ENCODE data around the gene PARD3B. TPM values are rescaled to one million over a fixed set of nuclear protein-coding genes. Genes with fewer than 3 reads are reported as not detected.

PARD3B gene
- total and polyA plus RNA-seq, 2 donors from 2014 or later = 5.3 to 29.6 TPM

DNA sequence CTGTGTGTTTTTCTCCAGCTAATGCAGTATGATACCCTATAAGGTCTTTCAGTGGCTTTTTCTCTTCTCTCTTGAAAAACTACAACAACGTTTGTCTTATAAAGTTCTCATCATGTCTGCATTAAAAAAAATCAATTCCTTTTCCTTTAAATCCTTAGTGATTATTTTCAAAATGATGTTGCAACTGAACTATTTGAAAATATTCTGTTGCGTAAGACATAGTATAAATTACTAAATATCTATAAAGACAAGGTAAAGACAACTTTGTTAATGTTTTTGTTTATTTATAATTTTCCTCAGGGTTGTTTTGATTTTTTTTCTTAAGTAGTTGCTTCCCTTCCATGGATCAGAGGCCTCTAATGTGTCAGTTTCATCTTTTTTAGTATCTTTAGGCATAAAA lies 21.2 kb downstream of the PARD3B start:
- no peaks in the 10 kb centered on the region for H3K27me3 ChIP-seq (ENCODE audit: control insufficient read depth, insufficient read depth, low read length)
- no peaks in the 10 kb centered on the region for H3K9me3 ChIP-seq (ENCODE audit: control insufficient read depth in 2 of 3, insufficient read depth in 1 of 3, low read length in 3 of 3)
- H3K27ac ChIP-seq (ENCODE audit: low read depth in 2 of 2, low read length in 2 of 2) = no peak overlapping the region
- no peaks in the 10 kb centered on the region for H3K36me3 ChIP-seq (ENCODE audit: control insufficient read depth in 2 of 3, insufficient read depth in 3 of 3, low read length in 3 of 3)
- H3K9ac ChIP-seq (ENCODE audit: low read length in 3 of 3) = no peak overlapping the region
- DNase-seq (no peak), FAIRE-seq (peak; percentile 30)
- no peak overlapping the region for H3K4me3 ChIP-seq (ENCODE audit: low read length in 3 of 3)
- H3K4me1 ChIP-seq (ENCODE audit: control insufficient read depth in 2 of 3, insufficient read depth in 2 of 3, low read depth in 1 of 3, low read length in 3 of 3) = no peaks in the 10 kb centered on the region
- intact Hi-C loops (cut with DNase I) = no loop called here
- TF ChIP-seq, protein P1, sequence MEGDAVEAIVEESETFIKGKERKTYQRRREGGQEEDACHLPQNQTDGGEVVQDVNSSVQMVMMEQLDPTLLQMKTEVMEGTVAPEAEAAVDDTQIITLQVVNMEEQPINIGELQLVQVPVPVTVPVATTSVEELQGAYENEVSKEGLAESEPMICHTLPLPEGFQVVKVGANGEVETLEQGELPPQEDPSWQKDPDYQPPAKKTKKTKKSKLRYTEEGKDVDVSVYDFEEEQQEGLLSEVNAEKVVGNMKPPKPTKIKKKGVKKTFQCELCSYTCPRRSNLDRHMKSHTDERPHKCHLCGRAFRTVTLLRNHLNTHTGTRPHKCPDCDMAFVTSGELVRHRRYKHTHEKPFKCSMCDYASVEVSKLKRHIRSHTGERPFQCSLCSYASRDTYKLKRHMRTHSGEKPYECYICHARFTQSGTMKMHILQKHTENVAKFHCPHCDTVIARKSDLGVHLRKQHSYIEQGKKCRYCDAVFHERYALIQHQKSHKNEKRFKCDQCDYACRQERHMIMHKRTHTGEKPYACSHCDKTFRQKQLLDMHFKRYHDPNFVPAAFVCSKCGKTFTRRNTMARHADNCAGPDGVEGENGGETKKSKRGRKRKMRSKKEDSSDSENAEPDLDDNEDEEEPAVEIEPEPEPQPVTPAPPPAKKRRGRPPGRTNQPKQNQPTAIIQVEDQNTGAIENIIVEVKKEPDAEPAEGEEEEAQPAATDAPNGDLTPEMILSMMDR (IDR thresholded peaks at IDR 0.05; ENCODE audit: borderline replicate concordance, extremely low read depth, insufficient read depth) = no peak

DNA sequence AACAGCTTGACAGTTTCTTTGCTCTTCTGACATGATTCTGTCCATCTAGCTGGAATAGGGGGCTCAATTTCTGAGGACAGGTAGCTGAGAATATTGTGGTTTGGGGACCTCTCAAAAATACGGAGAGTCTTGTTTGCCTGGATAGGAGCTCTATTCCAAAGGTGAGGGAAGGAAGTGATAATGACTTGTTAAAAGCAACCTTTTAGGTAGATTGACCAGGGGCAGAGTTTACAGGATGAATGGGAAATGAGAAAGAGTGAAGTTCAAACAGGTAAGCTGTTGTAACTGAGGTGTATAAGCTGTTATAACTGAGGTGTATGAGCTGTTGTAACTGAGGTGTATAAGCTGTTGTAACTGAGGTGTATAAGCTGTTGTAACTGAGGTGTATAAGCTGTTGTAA lies 25.1 kb downstream of the PARD3B start:
- TF ChIP-seq, protein P1 (IDR thresholded peaks at IDR 0.05; ENCODE audit: borderline replicate concordance, extremely low read depth, insufficient read depth) = no peak
- intact Hi-C loops (cut with DNase I) = no loop called here
- Histone ChIP-seq H3K4me1 (ENCODE audit: control insufficient read depth in 2 of 3, insufficient read depth in 2 of 3, low read depth in 1 of 3, low read length in 3 of 3) (no peaks in the 10 kb centered on the region), H3K9ac (ENCODE audit: low read length in 3 of 3) (no peak overlapping the region), H3K27me3 (ENCODE audit: control insufficient read depth, insufficient read depth, low read length) (no peaks in the 10 kb centered on the region), H3K4me3 (ENCODE audit: low read length in 3 of 3) (no peak overlapping the region), H3K36me3 (ENCODE audit: control insufficient read depth in 2 of 3, insufficient read depth in 3 of 3, low read length in 3 of 3) (no peaks in the 10 kb centered on the region), H3K9me3 (ENCODE audit: control insufficient read depth in 2 of 3, insufficient read depth in 1 of 3, low read length in 3 of 3) (no peaks in the 10 kb centered on the region), H3K27ac (ENCODE audit: low read depth in 2 of 2, low read length in 2 of 2) (no peak overlapping the region)
- DNase-seq (no peak), FAIRE-seq (no peak)

- TF ChIP-seq, protein P1 (IDR thresholded peaks at IDR 0.05; ENCODE audit: borderline replicate concordance, extremely low read depth, insufficient read depth) = no peak
- no peak overlapping the region for H3K4me3 ChIP-seq (ENCODE audit: low read length in 3 of 3)
- DNase-seq = no peak
- H3K9ac ChIP-seq (ENCODE audit: low read length in 3 of 3) = no peak overlapping the region
- no peaks in the 10 kb centered on the region for H3K4me1 ChIP-seq (ENCODE audit: control insufficient read depth in 2 of 3, insufficient read depth in 2 of 3, low read depth in 1 of 3, low read length in 3 of 3)
- H3K9me3 ChIP-seq (ENCODE audit: control insufficient read depth in 2 of 3, insufficient read depth in 1 of 3, low read length in 3 of 3) = no peaks in the 10 kb centered on the region
- no peak overlapping the region for H3K27ac ChIP-seq (ENCODE audit: low read depth in 2 of 2, low read length in 2 of 2)
- intact Hi-C loops (cut with DNase I) = no loop called here
- no peaks in the 10 kb centered on the region for H3K36me3 ChIP-seq (ENCODE audit: control insufficient read depth in 2 of 3, insufficient read depth in 3 of 3, low read length in 3 of 3)
- no peaks in the 10 kb centered on the region for H3K27me3 ChIP-seq (ENCODE audit: control insufficient read depth, insufficient read depth, low read length)
- FAIRE-seq = no peak
These were observed 25.8 kb downstream of the PARD3B start for GRCh38 chr2:204571041-204571440.

- Histone ChIP-seq H3K27ac (ENCODE audit: low read depth in 2 of 2, low read length in 2 of 2) (no peak overlapping the region), H3K27me3 (ENCODE audit: control insufficient read depth, insufficient read depth, low read length) (no peaks in the 10 kb centered on the region), H3K36me3 (ENCODE audit: control insufficient read depth in 2 of 3, insufficient read depth in 3 of 3, low read length in 3 of 3) (no peaks in the 10 kb centered on the region), H3K4me1 (ENCODE audit: control insufficient read depth in 2 of 3, insufficient read depth in 2 of 3, low read depth in 1 of 3, low read length in 3 of 3) (no peaks in the 10 kb centered on the region), H3K9ac (ENCODE audit: low read length in 3 of 3) (no peak overlapping the region), H3K9me3 (ENCODE audit: control insufficient read depth in 2 of 3, insufficient read depth in 1 of 3, low read length in 3 of 3) (no peaks in the 10 kb centered on the region), H3K4me3 (ENCODE audit: low read length in 3 of 3) (no peak overlapping the region)
- TF ChIP-seq, protein P1 (IDR thresholded peaks at IDR 0.05; ENCODE audit: borderline replicate concordance, extremely low read depth, insufficient read depth) = no peak
- DNase-seq = no peak
- no peak for FAIRE-seq
- intact Hi-C loops (cut with DNase I) = no loop called here
These were observed 26.6 kb downstream of the PARD3B start for GRCh38 chr2:204571911-204572310.
